Mucosa of gallbladder (tissue), 1 donor: Measurements from ENCODE around the gene ANKRD13D. TPM values are rescaled to one million over a fixed set of nuclear protein-coding genes. Genes with fewer than 3 reads are reported as not detected.

Experiments
- DNase-seq: peaks from one replicate; pipeline ENCODE4 v3.0.0-alpha.2; 2020; ENCODE audit warnings: low spot score
- total RNA-seq: library from RNA; stranded (reverse); gene quantifications from one replicate; pipeline ENCODE4 v1.2.1, GENCODE V29; 2021
- donor health status: DM: no; HTN: no; CAD: no.

Gene ANKRD13D
- total RNA-seq, 1 donor from 2014 or later: 80.5 TPM

DNA sequence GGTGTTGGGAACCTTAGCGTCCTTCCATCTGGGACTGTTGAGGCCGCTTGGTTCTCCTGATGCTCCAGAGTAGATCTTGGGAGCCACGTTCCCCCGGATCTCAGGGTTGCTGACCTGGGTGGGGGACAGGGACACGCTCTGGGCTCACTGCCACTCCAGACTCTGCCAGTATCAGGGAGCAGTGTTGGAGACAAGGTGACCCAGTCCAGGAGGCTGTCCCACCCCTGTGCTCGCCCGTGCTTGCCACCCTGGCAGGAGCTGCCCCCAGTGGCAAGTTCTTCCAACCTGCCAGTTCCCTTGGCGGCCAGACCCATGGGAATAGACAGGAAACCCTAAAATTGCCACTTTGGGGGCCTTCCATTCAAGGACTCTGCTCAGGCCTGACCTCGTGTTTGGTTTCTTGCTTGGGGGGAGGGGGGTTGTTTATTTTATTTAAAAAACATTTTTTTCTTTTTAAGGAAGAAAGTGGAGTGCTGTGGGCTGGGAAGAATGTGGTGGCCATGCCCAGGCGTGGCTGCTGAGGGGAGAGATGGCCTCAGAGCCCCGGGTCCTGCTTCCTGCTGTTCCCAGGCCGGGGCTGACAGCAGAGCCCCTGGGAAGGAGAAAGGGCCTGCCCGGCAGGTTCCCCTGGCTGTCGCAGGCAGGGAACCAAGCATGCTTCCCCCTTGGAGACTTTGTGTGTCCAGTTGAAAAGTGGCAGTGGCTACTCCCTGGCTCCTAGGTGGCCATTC lies 15.7 kb upstream of the ANKRD13D start:
- DNase-seq: no peak

DNA sequence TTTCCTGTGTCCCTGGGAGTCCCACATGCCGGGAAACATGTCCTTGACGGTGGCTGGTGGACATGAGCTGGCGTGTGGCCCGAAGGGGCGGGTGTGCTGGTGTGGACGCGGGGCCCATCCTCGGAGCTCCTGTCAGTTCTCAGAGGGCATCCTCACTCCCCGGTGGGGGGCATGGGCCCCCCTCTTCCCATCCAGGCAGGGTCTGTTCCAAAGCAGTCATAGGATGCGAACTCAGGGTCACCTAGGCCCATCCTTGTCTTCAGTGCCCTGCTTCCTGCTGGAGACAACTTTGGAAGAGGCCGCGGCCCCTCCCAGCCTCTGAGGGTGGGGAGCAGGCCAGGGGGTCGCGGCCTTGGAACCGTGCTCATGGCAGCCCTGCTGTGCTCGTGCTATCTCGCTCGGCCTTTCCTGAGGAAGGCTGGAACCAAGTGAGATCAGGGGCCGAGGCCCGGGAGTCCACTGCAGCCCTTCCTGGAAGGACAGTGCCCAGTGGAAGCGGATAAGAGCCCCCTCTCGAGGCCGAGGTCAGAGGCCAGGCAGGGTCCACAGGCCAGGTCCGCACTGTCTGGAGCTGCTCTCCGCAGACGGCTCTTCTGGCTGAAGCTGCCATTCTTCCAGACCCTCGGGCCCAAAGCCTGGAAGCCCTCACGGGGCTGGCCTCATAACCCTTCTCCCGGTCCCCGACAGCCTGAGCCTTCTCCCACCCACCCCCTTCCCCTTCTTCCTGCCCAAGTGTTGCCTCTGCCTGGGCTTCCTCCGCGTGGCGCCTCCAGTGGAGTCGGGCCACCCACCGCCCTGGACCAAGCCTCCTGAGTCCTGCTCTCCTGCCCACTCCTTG lies 14.1 kb upstream of the ANKRD13D start:
- no peak for DNase-seq

DNA sequence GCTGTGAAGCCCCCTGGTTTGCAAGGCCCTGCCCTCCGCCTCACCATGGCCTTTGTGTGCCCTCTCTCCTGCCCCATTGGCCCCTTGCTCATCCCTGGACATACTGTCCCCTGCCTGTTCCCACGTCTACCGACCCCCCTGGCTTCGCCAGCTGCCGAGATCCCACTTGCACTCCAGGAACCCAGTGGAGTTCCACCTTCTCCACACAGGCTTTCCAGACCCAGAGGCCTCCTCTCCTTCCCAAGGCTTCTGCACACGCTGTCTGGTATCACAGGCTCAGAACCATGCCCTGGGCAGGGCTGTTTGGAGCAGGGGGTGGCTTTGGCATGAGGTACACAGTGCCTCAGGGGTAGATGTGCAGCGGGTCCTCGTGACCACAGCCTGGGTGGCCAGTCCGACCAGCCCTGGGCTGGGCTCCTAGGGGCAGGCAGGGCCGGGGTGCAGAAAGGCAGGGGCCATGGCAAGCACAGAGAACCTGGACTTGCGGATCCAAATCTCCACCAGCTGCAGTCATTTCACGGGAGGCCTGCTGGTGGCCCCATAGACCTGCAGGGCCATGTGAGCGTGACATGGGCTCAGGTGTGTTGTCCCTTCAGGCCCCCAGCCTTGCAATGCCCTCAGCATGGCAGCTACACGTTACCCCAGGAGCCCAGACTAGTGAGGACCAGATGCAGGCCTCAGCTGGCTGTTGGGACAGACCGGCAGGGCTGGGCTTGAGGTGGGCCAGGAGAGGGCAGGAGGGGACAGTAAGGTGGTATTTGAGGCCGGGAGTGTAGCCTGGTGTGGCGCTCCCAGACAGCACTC lies 13.3 kb upstream of the ANKRD13D start:
- DNase-seq: no peak

DNA sequence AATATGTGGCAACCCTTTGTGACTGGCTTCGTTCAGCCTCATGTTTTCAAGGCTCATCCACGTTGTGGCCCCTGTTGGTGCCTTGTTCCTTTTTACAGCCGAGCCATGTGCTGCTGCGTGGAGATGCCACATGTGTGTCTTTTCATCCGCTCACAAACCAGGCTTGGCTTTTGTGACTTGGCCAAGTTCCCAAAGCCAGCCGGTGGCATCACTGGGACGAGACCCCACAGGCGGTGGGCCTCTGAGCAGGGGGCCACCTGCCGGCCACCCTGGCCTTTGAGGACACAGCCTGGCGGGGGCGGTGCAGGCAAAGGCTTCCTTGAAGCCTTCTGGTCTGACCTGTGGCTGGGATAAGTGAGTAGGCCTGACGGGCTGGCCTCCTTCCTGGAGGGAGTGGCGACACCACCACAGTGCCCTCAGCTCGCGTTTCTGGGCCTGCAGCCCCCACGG lies 12.3 kb upstream of the ANKRD13D start:
- DNase-seq: no peak

DNA sequence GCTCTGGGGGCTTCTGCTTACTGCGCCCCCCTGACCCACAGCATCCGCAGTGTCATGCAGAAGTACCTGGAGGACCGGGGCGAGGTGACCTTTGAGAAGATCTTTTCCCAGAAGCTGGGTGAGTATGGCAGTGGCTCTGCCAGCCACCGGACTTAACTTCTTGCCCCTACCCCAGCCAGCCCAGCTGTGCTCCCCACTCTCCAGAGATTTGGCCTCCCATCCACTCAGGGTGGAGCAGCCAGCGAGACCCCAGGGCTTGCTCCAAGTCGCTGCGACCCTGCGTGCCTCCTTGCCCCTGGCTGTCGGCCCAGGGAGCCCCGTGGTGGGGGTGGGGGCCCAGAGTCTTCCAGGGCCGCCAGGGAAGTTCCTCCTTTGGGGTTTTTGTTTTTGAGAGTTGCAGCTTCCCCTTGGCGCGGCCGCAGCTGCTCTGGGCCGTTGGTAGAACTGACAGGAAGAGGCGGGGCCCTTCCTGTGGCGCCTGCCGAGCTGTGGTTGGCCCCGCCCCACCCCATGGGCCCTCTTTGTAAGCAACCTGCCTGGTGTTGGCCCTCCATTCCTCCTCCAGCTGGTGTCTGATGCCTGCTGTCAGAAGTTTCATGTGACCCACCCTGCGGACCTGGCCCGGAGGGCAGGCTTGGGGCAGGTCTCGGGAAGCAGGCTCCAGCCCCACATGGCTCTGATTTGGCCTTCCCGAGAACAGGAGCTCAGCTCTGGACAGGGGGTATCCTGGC lies 11.7 kb upstream of the ANKRD13D start:
- DNase-seq: peak; percentile 87

DNA sequence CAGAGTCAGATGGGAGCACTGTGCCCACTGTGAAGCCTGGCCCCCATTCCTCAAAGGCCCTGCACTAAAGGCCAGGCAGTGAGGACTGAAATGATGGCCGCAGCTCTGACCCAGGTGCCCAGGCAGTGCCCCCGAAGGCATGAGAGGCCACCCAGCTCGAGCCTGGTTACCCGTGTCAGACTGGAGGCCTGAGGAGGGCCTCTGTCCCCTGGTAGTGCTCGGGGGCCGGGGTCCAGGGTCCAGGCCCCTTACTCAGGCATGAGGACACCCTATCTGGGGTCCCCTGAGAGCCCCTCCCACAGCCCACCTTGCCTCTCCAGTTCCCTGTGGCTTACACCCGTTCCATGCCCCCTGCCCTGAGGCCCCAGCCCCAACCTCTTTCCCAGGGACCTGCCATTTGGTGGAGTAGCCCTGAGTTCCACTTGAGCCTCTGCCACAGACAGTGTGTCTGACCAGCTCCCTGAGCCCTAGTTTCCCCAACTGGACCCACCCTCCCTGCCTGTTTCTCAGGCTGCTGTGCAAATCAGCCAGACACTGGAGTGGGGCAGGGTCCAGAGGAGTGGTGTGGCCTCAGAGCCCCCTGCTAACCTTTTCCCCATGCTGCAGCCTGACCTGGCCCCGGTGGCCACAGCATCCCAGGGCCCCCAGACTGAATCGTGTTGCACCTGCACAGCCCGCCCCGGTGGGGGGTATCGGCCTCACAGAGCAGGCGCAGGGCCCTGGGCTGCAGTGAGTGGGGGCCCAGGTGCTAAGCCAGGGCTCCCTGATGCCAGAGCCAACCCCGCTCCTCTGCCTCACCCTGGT lies 10.8 kb upstream of the ANKRD13D start:
- no peak for DNase-seq

DNA sequence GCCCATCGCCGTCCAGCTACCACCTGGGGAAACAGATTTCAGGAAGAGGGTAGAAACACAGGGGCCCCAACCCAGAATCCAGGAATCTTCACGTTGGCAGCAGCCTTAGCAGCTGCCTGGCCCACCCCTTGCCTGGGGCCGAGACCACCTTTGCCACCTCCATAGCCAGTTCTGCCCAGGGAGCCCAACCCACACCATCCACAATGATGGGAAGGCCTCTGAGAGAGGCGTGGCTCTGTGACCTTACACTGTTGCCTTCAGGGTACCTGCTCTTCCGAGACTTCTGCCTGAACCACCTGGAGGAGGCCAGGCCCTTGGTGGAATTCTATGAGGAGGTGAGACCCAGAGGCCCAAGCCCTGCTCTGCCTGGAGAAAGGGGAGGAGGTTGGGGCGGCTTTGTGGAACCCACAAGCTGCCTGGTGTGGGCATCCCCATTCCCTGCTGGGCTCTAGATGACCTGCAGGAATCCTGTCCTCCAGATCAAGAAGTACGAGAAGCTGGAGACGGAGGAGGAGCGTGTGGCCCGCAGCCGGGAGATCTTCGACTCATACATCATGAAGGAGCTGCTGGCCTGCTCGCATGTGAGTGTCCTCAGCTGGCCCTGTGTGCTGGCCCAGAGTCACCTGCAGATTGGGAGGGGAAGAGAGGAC lies 10.0 kb upstream of the ANKRD13D start:
- DNase-seq: no peak

DNA sequence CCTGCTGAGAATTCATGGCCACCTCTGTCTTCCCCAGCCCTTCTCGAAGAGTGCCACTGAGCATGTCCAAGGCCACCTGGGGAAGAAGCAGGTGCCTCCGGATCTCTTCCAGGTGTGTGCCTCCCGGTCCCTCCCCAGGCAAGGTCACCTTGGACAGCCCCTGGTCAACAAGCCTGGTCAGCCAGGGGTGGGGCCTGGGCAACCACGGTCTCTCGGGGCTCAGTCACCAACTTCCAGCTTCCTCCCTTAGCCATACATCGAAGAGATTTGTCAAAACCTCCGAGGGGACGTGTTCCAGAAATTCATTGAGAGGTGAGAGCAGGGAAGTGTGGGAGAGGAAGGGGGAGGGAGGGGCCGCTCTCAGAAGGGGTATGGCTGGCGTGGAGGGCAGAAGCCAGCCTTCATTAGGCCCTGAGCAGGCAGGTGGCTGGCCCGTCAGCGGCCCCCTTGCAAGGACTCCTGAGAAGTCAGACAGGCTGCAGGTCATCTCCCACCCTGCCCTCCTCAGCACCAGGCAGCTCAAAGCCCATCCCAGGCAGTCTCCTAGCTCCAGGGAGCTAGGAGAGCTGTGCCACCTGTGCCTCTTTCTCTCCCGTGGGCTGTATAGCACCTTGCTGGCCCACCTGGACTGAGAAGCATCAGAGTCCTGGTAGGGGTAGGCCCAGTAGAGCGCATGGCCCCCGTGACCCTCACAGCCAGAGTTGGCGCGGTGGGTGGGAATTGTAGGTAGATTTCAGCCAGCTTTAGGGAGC lies 9.3 kb upstream of the ANKRD13D start:
- DNase-seq: no peak

DNA sequence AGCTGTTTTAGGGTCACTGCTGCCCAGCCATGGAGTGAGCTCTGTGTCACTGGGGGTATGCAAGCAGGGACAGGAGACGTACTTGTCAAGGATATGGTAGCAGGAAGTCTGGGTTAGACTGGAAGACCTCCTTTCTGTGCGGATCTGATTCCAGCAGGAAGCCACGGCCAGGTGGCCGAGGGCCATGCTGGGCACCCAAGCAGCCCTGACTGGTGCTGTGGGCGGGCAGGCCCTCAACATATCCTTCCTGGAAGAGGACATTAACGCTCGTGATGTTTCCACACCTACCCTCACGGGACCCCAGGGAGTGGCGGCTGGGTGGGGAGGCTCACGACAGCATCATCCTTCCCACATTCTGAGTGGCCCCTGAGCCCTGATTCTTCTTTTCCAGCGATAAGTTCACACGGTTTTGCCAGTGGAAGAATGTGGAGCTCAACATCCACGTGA lies 8.7 kb upstream of the ANKRD13D start:
- DNase-seq: no peak

DNA sequence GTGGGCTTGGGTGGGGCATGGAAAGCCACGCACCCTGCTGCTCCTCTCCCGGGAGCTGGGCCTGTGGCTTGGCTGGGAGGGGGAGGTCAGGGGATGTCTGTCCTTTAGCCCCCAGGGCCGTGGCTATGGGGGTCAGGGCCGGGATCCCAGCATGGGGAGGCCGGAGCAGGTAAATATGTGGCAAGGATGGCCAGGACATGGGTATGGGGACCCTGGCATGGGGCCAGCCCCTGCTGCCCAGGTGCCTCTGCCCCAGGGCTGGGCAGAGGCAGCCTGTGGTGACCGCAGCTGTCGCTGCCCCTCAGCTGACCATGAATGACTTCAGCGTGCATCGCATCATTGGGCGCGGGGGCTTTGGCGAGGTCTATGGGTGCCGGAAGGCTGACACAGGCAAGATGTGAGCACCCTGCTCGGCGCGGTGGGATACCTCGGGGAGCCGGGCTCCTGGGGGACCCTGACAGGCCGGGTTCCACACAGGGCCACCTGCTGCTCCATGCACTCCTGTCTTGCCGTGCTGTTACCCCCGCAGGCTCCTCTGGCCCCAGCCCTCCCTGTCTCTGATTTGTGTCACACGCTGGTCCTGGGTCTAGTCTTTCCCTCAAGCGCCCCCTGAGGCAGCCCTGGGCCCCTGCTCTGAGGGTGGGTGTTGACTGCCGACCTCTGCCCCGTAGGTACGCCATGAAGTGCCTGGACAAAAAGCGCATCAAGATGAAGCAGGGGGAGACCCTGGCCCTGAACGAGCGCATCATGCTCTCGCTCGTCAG lies 8.1 kb upstream of the ANKRD13D start:
- no peak for DNase-seq

DNA sequence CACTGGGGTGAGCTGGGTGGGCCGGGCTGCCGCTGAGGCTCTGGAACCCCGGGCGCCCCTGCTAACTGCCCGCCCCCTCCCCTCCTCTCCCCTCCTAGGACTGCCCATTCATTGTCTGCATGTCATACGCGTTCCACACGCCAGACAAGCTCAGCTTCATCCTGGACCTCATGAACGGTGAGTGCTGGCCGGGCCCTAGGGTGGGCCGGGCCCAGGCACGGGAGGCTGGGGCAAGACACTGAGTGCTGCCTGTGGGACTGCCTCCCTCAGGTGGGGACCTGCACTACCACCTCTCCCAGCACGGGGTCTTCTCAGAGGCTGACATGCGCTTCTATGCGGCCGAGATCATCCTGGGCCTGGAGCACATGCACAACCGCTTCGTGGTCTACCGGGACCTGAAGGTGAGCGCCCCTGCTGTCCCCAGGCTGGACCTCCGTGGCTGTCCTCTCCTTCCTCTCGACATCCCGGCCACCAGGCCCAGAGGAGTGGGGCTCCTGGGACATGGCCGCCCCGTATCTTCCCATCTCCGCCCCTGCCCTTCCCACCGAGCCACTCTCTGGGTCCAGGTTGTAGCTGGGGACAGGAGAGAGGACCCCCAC lies 7.5 kb upstream of the ANKRD13D start:
- DNase-seq: no peak

DNA sequence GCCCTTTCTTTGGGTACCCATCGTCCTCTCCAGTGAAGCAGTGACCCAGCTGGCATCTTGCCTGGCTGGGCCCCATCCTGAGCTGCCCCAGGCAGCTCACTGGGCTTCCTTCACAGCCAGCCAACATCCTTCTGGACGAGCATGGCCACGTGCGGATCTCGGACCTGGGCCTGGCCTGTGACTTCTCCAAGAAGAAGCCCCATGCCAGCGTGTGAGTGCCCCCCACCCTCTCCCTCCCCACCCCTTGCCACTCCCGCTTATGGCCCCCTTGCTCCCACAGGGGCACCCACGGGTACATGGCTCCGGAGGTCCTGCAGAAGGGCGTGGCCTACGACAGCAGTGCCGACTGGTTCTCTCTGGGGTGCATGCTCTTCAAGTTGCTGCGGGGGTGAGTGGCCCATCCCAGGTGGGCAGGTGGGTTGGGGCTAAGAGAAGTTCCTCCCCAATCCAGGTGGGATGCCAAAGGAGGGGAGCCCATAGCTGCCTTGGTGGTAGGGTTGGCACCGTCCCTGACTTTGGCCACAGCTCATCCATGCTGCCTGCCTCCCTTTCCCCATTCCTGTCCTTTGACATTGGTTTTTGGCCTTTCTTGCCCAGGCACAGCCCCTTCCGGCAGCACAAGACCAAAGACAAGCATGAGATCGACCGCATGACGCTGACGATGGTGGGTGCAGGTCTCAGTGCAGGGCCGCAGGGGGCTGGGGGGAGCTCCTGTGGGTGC lies 6.8 kb upstream of the ANKRD13D start:
- DNase-seq: no peak

DNA sequence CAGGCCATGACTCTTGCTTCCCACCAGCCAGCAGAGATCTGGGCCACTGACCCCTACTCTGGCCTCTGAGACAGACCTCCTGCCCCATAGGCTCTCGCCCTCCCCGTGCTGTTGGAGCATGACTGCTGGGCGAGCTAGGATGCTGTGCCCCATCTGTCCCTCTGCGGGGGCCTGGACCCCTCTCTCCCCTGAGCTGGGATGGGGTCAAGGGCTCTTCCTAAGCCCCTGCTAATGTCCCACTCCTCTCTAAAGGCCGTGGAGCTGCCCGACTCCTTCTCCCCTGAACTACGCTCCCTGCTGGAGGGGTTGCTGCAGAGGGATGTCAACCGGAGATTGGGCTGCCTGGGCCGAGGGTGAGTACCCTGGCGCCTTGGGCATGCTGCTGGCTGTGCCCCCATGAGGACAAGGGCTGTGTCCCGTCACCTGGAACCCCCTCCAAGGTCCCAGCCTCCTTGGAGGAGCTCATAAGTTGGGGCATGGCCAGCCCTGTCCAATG lies 6.2 kb upstream of the ANKRD13D start:
- no peak for DNase-seq

DNA sequence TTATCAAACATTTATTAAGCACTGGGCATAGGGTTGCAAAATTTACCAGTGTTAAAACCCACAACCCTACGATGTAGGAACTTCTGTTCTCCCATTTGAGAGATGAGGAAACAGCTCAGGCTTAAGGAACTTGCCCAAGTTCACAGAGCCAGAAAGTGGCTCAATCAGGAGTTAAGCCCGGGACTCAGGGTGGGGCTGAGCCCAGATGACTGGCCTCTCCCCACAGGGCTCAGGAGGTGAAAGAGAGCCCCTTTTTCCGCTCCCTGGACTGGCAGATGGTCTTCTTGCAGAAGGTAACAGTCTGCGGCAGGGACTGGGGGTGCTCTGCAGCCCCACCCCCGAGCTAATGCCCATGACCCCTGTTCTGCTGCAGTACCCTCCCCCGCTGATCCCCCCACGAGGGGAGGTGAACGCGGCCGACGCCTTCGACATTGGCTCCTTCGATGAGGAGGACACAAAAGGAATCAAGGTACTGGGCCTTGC lies 5.6 kb upstream of the ANKRD13D start:
- DNase-seq: no peak

DNA sequence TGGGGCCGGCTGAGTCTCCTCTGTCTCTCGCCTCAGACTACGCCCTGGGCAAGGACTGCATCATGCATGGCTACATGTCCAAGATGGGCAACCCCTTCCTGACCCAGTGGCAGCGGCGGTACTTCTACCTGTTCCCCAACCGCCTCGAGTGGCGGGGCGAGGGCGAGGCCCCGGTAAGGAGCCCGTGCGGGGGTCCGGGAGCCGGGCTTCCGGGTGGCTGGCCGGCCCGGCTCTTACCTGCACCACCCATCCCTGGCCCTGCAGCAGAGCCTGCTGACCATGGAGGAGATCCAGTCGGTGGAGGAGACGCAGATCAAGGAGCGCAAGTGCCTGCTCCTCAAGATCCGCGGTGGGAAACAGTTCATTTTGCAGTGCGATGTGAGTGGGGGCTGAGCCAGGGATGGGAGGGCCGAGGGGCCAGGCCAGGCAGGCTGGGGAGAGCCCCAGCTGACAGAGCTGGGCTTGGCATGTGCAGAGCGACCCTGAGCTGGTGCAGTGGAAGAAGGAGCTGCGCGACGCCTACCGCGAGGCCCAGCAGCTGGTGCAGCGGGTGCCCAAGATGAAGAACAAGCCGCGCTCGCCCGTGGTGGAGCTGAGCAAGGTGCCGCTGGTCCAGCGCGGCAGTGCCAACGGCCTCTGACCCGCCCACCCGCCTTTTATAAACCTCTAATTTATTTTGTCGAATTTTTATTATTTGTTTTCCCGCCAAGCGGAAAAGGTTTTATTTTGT lies 4.1 kb upstream of the ANKRD13D start:
- DNase-seq: no peak
